DOHH2 (cell line): ENCODE results near the gene AMPD1.

Experiments used
- EZH2phosphoT487 ChIP-seq: fragments of 200-600 bp; sonication (generic); IDR thresholded peaks from 2 replicates; pipeline ENCODE4 v1.6.1; 2017; ENCODE audit warnings: borderline replicate concordance, mild to moderate bottlenecking, antibody characterized with exemption, low read length, moderate library complexity, mixed read lengths
- TF ChIP-seq, protein P1 (sequence below): fragments of 200-600 bp; sonication (generic); IDR thresholded peaks from one replicate; pipeline ENCODE4 v1.5.1; 2014; ENCODE audit warnings: antibody characterized with exemption, mild to moderate bottlenecking, low read depth, low read length; ENCODE audit not compliant: poor library complexity, severe bottlenecking

DNA sequence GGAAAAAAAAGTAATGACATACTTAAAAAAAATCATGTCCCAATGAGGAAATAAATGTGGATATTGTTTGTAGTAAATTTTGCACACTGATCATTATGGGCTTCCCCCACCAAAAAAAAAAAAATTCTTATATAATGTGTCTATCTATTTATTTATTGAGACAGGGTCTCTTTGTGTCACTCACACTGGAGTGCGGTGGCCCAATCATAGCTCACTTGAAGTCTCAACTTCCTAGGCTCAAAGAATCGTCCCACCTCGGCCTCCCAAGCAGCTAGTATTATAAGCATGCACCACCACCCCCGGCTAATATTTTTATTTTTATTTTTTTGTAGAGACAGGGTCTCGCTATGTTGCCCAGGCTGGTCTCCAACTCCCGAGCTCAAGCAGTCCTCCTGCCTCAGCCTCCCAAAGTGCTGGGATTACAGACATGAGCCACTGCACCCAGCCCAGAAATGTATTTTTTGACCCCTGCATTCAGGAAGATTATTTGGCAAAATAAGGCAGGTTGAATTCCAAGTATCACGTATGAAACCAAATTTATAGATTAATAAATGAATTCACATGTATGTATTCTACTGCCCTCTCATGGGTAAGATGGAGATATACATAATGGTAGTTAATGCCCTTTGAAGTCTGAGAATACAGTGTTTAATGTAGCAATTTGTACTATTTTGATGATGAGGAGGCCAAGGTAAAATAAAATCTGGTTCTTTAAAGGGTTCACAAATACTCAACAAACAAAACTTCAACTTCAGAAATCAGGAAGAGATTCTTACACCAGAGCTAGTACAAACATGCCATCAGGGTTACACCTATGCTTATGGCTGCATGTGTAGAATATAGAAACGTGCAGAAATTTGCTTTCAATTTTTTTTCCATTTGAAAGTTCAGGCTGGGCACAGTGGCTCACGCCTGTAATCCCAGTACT is 24.1 kb downstream of the AMPD1 start:
- TF ChIP-seq, protein P1, sequence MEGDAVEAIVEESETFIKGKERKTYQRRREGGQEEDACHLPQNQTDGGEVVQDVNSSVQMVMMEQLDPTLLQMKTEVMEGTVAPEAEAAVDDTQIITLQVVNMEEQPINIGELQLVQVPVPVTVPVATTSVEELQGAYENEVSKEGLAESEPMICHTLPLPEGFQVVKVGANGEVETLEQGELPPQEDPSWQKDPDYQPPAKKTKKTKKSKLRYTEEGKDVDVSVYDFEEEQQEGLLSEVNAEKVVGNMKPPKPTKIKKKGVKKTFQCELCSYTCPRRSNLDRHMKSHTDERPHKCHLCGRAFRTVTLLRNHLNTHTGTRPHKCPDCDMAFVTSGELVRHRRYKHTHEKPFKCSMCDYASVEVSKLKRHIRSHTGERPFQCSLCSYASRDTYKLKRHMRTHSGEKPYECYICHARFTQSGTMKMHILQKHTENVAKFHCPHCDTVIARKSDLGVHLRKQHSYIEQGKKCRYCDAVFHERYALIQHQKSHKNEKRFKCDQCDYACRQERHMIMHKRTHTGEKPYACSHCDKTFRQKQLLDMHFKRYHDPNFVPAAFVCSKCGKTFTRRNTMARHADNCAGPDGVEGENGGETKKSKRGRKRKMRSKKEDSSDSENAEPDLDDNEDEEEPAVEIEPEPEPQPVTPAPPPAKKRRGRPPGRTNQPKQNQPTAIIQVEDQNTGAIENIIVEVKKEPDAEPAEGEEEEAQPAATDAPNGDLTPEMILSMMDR = peak; percentile 50
- no peak for TF ChIP-seq EZH2phosphoT487
